ENCODE results near the gene C11orf98. TPM values are rescaled to one million over a fixed set of nuclear protein-coding genes. Genes with fewer than 3 reads are reported as not detected.
"Not testable (repeated sequence)": the region's sequence is repeated elsewhere in the genome, so short reads cannot be mapped to it uniquely, and the experiment has no call there.

The C11orf98 gene
- total RNA-seq, 1 donor, result 15.3 TPM

- no peak for DNase-seq (ENCODE audit: low read depth in 2 of 3, low spot score in 2 of 3)
Measured at GRCh38 chr11:62654297-62654696, 10.7 kb downstream of the C11orf98 start.

- DNase-seq (ENCODE audit: low read depth in 2 of 3, low spot score in 2 of 3), result no peak
Measured at GRCh38 chr11:62652161-62653006, 12.6 kb downstream of the C11orf98 start.

DNA sequence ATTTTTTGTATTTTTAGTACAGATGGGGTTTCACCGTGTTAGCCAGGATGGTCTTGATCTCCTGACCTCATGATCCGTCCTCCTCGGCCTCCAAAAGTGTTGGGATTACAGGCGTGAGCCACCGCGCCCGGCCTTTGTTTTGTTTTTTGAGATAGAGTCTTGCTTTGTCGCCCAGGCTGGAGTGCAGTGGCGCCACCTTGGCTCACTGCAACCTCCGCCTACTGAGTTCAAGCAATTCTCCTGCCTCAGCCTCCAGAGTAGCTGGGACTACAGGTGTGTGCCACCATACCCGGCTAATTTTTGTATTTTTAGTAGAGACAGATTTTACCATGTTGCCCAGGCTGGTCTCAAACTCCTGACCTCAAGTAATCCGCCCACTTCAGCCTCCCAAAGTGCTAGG, 14.7 kb downstream of the C11orf98 start:
- DNase-seq (ENCODE audit: low read depth in 2 of 3, low spot score in 2 of 3), result not testable (repeated sequence)

- DNase-seq (ENCODE audit: low read depth in 2 of 3, low spot score in 2 of 3), result no peak
Measured at GRCh38 chr11:62649486-62649885, 15.5 kb downstream of the C11orf98 start.

DNA sequence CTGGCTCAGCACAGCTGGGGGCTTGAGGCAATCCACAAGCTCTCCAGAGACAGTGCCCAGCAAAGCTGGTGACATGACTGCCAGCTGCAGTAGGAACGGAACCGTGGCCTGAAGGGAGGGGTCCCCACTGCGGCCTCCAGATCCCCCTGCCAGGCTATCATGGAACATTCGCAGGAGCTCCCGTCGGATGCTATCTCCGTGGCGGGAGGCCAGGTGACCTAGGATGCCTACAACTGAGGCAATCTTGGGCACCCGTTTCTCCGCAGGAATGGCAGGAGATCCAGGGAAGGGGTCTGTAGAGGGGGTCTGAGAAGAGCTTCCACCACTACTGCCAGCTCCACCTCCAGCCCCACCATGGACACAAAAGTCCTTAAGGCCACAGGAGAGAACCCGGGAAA, 16.0 kb downstream of the C11orf98 start:
- DNase-seq (ENCODE audit: low read depth in 2 of 3, low spot score in 2 of 3), result no peak

DNA sequence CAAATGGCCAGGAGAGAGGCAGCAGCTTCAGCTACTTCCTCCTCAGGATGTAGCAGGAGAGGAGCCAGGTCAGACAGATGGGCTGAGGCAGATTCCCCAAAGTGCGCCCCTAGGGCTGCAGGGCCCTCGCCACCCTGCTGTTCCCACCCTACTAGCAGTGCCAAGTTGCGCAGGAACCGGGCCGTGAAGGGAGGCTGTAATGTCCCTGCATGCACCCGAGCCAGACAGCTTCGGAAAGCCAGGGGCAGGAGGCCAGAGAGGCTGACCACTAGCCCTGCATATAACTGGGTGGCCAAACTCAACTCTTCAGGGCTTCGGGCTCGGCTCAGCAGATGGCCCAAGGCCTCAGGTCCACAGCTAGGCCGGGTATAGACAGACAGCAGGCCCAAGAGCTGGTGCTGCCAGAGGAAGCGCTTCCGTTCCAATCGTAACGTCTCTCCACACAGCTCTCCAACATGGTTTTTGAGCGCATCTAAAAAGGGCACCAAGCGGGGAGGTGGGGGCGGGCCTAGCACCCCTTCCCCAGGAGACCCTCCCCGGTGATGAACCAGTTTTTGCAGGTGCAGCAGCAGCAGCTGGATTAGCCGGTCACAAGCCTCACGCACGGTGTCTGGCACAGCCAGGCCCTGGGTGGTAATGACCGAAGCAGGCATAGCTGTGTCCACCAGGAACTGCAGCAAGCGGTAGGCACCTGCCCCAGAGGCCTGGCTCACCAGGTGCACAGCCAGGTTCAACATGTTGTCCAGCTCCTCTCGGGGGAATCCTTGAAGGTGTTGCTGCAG, 16.6 kb downstream of the C11orf98 start:
- DNase-seq (ENCODE audit: low read depth in 2 of 3, low spot score in 2 of 3), result no peak

GRCh38 chr11:62647609-62648005, 17.4 kb downstream of the C11orf98 start:
- DNase-seq (ENCODE audit: low read depth in 2 of 3, low spot score in 2 of 3), result no peak

DNA sequence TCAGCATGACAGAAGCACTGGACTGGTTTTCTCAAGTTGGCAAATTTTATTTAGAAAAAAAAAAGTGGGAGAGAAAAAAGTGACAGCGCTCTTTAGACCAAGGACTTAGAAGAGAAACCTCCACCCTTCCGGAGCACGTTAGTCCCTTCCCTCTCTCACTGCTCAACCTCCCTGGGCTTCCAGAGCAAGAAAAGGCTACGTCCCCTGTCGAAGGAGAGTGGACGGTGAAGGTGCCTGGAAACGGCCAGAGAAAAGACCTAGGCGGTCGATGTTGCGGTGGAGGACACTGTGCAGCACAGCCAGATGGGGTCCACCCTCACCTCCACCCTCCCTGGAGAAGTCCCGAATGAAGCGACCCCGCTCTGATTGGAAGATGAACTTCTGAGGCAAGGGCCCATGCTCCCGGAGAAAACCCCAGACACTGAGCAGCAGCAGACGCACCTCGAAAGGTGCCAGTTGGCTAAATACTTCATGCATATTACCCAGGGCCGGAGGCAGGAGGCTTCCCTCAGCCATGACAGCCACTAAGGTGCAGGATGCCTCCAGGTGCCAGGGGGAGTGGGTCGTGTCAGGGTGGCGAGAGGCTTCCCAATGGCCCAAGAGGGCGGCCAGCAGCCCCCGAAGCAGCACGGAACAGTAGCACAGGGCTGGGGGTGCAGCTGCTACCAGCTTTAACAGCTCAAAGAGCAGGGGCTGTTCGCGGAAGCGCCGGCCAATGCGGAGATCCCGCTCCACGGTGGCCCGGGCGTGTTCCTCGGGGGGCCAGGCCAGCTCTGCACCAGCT, 18.0 kb downstream of the C11orf98 start:
- DNase-seq (ENCODE audit: low read depth in 2 of 3, low spot score in 2 of 3), result no peak

- DNase-seq (ENCODE audit: low read depth in 2 of 3, low spot score in 2 of 3), result peak; percentile 89 to 99 (median 99)
Measured at GRCh38 chr11:62645946-62646824, 18.8 kb downstream of the C11orf98 start, which contains the start of gene GANAB. TSS of gene GANAB (minus strand) at chr11:62646613. CDS start at chr11:62646599, 14 bp downstream.

- no peak for DNase-seq (ENCODE audit: low read depth in 2 of 3, low spot score in 2 of 3)
Measured at GRCh38 chr11:62645671-62645945, 19.4 kb downstream of the C11orf98 start.

- no peak for DNase-seq (ENCODE audit: low read depth in 2 of 3, low spot score in 2 of 3)
Measured at GRCh38 chr11:62644220-62644619, 20.8 kb downstream of the C11orf98 start.

DNA sequence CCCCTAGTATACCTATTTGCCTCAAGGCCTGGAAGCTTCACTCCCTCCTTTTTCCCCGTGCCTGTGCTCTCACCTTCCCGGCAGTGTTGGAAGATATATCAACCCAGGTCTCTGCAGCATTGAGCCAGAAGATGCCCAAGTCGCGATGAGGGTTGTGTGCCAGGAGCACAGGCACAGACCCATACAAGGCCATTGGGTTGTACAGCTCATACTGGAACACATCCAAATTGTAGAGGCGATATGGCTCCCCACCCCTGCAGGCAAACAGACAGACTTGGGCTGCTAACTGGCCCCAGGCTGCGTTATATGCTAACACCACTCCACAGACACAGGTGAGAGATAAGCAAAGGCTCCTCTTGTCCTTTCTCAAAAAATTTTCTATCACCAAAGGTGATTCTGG, 32.5 kb downstream of the C11orf98 start:
- DNase-seq (ENCODE audit: low read depth in 2 of 3, low spot score in 2 of 3), result no peak

DNA sequence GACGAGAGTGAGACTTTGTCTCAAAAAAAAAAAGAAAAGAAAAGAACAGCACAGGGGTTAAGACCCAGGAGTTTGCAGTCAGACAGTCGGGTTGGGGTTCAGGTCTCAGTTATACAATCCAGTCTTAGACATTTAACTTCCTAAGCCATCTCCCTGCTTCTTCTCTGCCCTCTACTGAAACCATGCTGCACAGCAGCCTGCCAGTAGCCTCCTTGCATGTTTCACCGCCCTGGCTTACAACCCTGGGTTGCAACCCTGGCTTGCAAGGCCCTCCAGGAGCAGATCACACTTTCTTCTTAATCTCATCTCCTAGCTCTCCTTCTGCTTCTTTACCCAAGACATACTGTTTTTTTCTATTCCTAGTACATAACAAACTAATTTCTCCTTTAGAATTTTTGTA, 37.3 kb downstream of the C11orf98 start:
- peak in 1 of 3 donors; percentile 35 for DNase-seq (ENCODE audit: low read depth in 2 of 3, low spot score in 2 of 3)

- no peak for DNase-seq (ENCODE audit: low read depth in 2 of 3, low spot score in 2 of 3)
Measured at GRCh38 chr11:62622476-62623089, 42.4 kb downstream of the C11orf98 start.

- peak; percentile 94 to 97 (median 94) for DNase-seq (ENCODE audit: low read depth in 2 of 3, low spot score in 2 of 3)
Measured at GRCh38 chr11:62621567-62622470, 43.2 kb downstream of the C11orf98 start, which contains the start of gene B3GAT3. TSS of gene B3GAT3 (minus strand) at chr11:62621986. CDS start at chr11:62621947, 39 bp downstream.

- no peak for DNase-seq (ENCODE audit: low read depth in 2 of 3, low spot score in 2 of 3)
Measured at GRCh38 chr11:62621027-62621566, 43.9 kb downstream of the C11orf98 start.

- DNase-seq (ENCODE audit: low read depth in 2 of 3, low spot score in 2 of 3), result not testable (repeated sequence)
Measured at GRCh38 chr11:62616957-62617356, 48.1 kb downstream of the C11orf98 start.

DNA sequence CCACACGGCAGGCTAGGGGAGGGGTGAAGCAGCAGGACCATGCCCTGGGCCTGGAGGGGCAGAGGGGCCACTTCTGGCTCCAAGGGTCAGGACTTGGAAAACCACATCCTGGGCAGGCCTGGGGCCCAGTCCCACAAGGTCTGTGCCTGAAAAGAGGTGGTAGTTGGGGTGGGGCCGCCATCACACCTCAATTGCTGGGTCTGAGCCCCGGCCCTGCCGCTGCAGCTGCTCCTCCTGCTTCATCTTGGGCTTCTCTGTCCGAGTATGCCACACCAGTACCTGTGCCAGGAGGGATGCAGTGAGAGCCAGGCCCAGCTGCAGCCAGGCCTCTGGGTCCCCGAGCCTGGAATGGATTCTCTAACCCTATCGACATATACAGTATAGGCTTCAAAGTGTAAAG, 49.5 kb downstream of the C11orf98 start:
- DNase-seq (ENCODE audit: low read depth in 2 of 3, low spot score in 2 of 3), result no peak
